Measurements from ENCODE around the gene ZNF205. TPM values are rescaled to one million over a fixed set of nuclear protein-coding genes. Genes with fewer than 3 reads are reported as not detected.

The ZNF205 gene
- total RNA-seq, 1 donor from 2014 or later, result not detected

- no peak overlapping the region for H3K4me3 Mint-ChIP-seq
- no peak for TF ChIP-seq CTCF (IDR thresholded peaks at IDR 0.05)
- DNase-seq, result no peak
- intact Hi-C loops (cut with micrococcal nuclease), result loop anchor here (1.0 to 5.0 kb wide), 3 partner anchors 35 to 72 kb away; partner anchors contain the start of genes HCFC1R1, THOC6 and TNFRSF12A
- no peaks in the 10 kb centered on the region for H3K36me3 Mint-ChIP-seq (ENCODE audit: low read depth)
- H3K27ac Mint-ChIP-seq, result peak overlapping the region; percentile 26
- peaks cover 16% of the 10 kb centered on the region for H3K4me1 Mint-ChIP-seq
- ATAC-seq (ENCODE audit: low read depth), result no peak
- no peaks in the 10 kb centered on the region for H3K9me3 Mint-ChIP-seq
- POLR2A ChIA-PET, result no interaction called here
- no peaks in the 10 kb centered on the region for H3K27me3 Mint-ChIP-seq
- CTCF ChIA-PET, result interaction anchor here (1.5 kb wide), 1 partner anchor 35 kb away, joined by 7 read pairs; no protein-coding TSS in a partner anchor
These were observed 17.9 kb upstream of the ZNF205 start for GRCh38 chr16:3094289-3095027.

- ChIA-PET CTCF (interaction anchor here (0.7 to 3.7 kb wide), 14 partner anchors 10 to 93 kb away, joined by 3 to 56 read pairs (median 4); partner anchors contain the start of gene ZNF213), POLR2A (interaction anchor here (0.6 to 4.9 kb wide), 11 partner anchors 8 to 215 kb away, joined by 3 to 34 read pairs (median 7); partner anchors contain the start of gene ZNF213)
- Mint-ChIP-seq H3K4me3 (no peak overlapping the region), H3K27me3 (no peaks in the 10 kb centered on the region), H3K4me1 (peaks cover 23% of the 10 kb centered on the region), H3K27ac (no peak overlapping the region), H3K36me3 (ENCODE audit: low read depth) (no peaks in the 10 kb centered on the region), H3K9me3 (no peaks in the 10 kb centered on the region)
- no peak for TF ChIP-seq CTCF (IDR thresholded peaks at IDR 0.05)
- ATAC-seq (ENCODE audit: low read depth) (peak; percentile 89), DNase-seq (peak; percentile 53)
- intact Hi-C loops (cut with micrococcal nuclease), result loop anchor here (1.0 to 5.0 kb wide), 3 partner anchors 33 to 74 kb away; partner anchors contain the start of genes HCFC1R1, THOC6 and TNFRSF12A
These were observed 16.5 kb upstream of the ZNF205 start for GRCh38 chr16:3095869-3096268.

- DNase-seq, result no peak
- Mint-ChIP-seq H3K9me3 (no peaks in the 10 kb centered on the region), H3K36me3 (ENCODE audit: low read depth) (no peaks in the 10 kb centered on the region), H3K4me3 (no peak overlapping the region), H3K4me1 (peaks cover 28% of the 10 kb centered on the region), H3K27me3 (no peaks in the 10 kb centered on the region), H3K27ac (no peak overlapping the region)
- ChIA-PET POLR2A (interaction anchor here (0.6 to 4.9 kb wide), 13 partner anchors 8 to 214 kb away, joined by 3 to 34 read pairs (median 7); partner anchors contain the start of gene ZNF213), CTCF (interaction anchor here (0.6 to 3.7 kb wide), 11 partner anchors 10 to 422 kb away, joined by 3 to 56 read pairs (median 5); no protein-coding TSS in a partner anchor)
- no peak for TF ChIP-seq CTCF (IDR thresholded peaks at IDR 0.05)
- intact Hi-C loops (cut with micrococcal nuclease), result loop anchor here (2.0 to 5.0 kb wide), 2 partner anchors 38 to 74 kb away; partner anchors contain the start of genes HCFC1R1, THOC6 and TNFRSF12A
- no peak for ATAC-seq (ENCODE audit: low read depth)
These were observed 16.0 kb upstream of the ZNF205 start for GRCh38 chr16:3096362-3096761.

GRCh38 chr16:3097266-3097665, 15.1 kb upstream of the ZNF205 start:
- Mint-ChIP-seq H3K4me3 (no peak overlapping the region), H3K9me3 (no peaks in the 10 kb centered on the region), H3K4me1 (peaks cover 35% of the 10 kb centered on the region), H3K36me3 (ENCODE audit: low read depth) (no peaks in the 10 kb centered on the region), H3K27ac (no peak overlapping the region), H3K27me3 (no peaks in the 10 kb centered on the region)
- ChIA-PET CTCF (interaction anchor here (1.8 to 3.7 kb wide), 2 partner anchors 20 to 31 kb away, joined by 5 to 56 read pairs; no protein-coding TSS in a partner anchor), POLR2A (interaction anchor here (1.9 to 4.9 kb wide), 5 partner anchors 9 to 38 kb away, joined by 8 to 34 read pairs (median 9); partner anchors contain the start of gene ZNF213)
- TF ChIP-seq CTCF (IDR thresholded peaks at IDR 0.05), result no peak
- ATAC-seq (ENCODE audit: low read depth) (no peak), DNase-seq (no peak)
- intact Hi-C loops (cut with micrococcal nuclease), result loop anchor here (2.0 to 5.0 kb wide), 2 partner anchors 38 to 75 kb away; partner anchors contain the start of genes HCFC1R1, THOC6 and TNFRSF12A

Measured in activated B cell treated with CpG ODN at 0.5 μM for 24 hours (primary cell).